Measurements from ENCODE around the gene EVI5L. TPM values are rescaled to one million over a fixed set of nuclear protein-coding genes. Genes with fewer than 3 reads are reported as not detected.

The EVI5L gene
- total RNA-seq, 1 experiment from 2014 or later = 6.4 TPM

GRCh38 chr19:7795555-7796161 lies 34.4 kb upstream of the EVI5L start:
- no peak overlapping the region for H3K27ac ChIP-seq (ENCODE audit: low read length)
- POLR2A ChIA-PET = no interaction called here

DNA sequence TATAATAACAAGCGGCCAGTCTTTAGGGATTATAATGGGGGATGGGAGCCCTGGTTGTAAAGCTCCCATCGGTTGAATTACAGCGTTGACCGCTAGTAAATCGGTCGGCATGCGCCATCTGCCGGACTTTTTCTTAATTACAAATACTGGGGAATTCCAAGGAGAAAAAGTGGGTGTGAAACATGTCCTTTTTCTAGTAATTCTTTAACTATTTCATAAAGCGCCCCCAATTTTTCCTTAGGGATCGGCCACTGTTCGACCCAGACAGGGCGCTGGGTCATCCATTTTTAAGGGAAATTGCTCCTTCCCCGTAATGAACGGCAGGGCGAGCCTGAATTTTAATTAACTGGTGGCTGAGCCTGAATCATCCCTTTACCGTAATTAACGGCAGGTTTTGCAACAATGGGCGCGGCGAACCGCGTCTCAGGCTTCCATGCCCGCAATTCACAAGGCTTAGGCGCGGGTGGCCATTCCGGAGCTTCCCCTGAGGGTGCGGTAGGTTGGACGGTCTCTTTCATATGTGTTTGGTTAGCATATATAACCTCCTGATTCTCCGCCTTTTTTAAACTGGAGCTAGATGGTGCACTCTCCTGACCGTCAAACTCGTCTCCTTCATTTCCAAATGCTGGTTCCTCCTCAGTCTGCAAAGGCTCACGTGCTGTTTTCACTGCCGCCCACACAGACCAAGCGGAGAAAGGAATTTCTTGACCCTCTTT lies 30.2 kb upstream of the EVI5L start:
- Histone ChIP-seq H3K4me3 (ENCODE audit: low read depth in 2 of 2, low read length in 2 of 2) (peak overlapping the region; percentile 30 to 44), H3K9me3 (ENCODE audit: control insufficient read depth, insufficient read depth, low read depth, low read length) (no peaks in the 10 kb centered on the region), H3K4me1 (ENCODE audit: control insufficient read depth, insufficient read depth, low read length) (peaks cover 3% of the 10 kb centered on the region; the same call in 1 of the 2 replicates), H3K36me3 (ENCODE audit: control insufficient read depth, insufficient read depth, low read length) (no peaks in the 10 kb centered on the region), H3K27me3 (ENCODE audit: control insufficient read depth, insufficient read depth, low read length) (no peaks in the 10 kb centered on the region; the same call in 1 of the 2 replicates), H3K27ac (ENCODE audit: low read length) (0 out of 2 replicates have a peak overlapping the region, but pooled peaks have one; percentile 23)
- in situ Hi-C loops (cut with HindIII; ENCODE audit: low pct_unique_long_range_greater_than_20kb, low sequenced_read_pairs) = no loop called here
- ChIA-PET CTCF (interaction anchor here (0.6 to 1.9 kb wide), 8 partner anchors 18 to 280 kb away, joined by 3 to 21 read pairs (median 7); partner anchors contain the start of gene TRAPPC5), POLR2A (interaction anchor here (0.7 kb wide), 1 partner anchor 701 kb away, joined by 11 read pairs; no protein-coding TSS in a partner anchor)
- ATAC-seq = peak; percentile 84
- intact Hi-C loops (cut with micrococcal nuclease; ENCODE audit: unreplicated experiment) = loop anchor here (10.0 kb wide), 1 partner anchor 235 kb away; no protein-coding TSS in a partner anchor
- BruUV-seq (replicated peaks) = no TSS peak
- no peak for DNase-seq (ENCODE audit: low read depth, low spot score)
- TF ChIP-seq, protein P1, sequence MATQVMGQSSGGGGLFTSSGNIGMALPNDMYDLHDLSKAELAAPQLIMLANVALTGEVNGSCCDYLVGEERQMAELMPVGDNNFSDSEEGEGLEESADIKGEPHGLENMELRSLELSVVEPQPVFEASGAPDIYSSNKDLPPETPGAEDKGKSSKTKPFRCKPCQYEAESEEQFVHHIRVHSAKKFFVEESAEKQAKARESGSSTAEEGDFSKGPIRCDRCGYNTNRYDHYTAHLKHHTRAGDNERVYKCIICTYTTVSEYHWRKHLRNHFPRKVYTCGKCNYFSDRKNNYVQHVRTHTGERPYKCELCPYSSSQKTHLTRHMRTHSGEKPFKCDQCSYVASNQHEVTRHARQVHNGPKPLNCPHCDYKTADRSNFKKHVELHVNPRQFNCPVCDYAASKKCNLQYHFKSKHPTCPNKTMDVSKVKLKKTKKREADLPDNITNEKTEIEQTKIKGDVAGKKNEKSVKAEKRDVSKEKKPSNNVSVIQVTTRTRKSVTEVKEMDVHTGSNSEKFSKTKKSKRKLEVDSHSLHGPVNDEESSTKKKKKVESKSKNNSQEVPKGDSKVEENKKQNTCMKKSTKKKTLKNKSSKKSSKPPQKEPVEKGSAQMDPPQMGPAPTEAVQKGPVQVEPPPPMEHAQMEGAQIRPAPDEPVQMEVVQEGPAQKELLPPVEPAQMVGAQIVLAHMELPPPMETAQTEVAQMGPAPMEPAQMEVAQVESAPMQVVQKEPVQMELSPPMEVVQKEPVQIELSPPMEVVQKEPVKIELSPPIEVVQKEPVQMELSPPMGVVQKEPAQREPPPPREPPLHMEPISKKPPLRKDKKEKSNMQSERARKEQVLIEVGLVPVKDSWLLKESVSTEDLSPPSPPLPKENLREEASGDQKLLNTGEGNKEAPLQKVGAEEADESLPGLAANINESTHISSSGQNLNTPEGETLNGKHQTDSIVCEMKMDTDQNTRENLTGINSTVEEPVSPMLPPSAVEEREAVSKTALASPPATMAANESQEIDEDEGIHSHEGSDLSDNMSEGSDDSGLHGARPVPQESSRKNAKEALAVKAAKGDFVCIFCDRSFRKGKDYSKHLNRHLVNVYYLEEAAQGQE (IDR thresholded peaks at IDR 0.05; ENCODE audit: insufficient read depth in 1 of 2, low read depth in 2 of 2, low read length in 1 of 2) = no peak
- TF ChIP-seq POLR2AphosphoS5 (IDR thresholded peaks at IDR 0.05; ENCODE audit: low read depth, low read length) (no peak), CTCF (IDR thresholded peaks at IDR 0.05) (peak; percentile 74), TCF7L2 (IDR thresholded peaks at IDR 0.05; ENCODE audit: low read depth, low read length) (no peak), SIN3A (IDR thresholded peaks at IDR 0.05; ENCODE audit: borderline replicate concordance, insufficient read depth, low read depth, low read length) (no peak)

More at GRCh38 chr19:7795555-7796161, 34.4 kb upstream of the EVI5L start:
- peaks cover 3% of the 10 kb centered on the region; the same call in 1 of the 2 replicates for H3K4me1 ChIP-seq (ENCODE audit: control insufficient read depth, insufficient read depth, low read length)
- no peaks in the 10 kb centered on the region for H3K9me3 ChIP-seq (ENCODE audit: control insufficient read depth, insufficient read depth, low read depth, low read length)
- BruUV-seq (replicated peaks) = no TSS peak
- intact Hi-C loops (cut with micrococcal nuclease; ENCODE audit: unreplicated experiment) = no loop called here
- no peak for ATAC-seq
- TF ChIP-seq POLR2AphosphoS5 (IDR thresholded peaks at IDR 0.05; ENCODE audit: low read depth, low read length) (no peak), SIN3A (IDR thresholded peaks at IDR 0.05; ENCODE audit: borderline replicate concordance, insufficient read depth, low read depth, low read length) (no peak), TCF7L2 (IDR thresholded peaks at IDR 0.05; ENCODE audit: low read depth, low read length) (no peak), CTCF (IDR thresholded peaks at IDR 0.05) (no peak)
- TF ChIP-seq, protein P1 (IDR thresholded peaks at IDR 0.05; ENCODE audit: insufficient read depth in 1 of 2, low read depth in 2 of 2, low read length in 1 of 2) = no peak
- no peak for DNase-seq (ENCODE audit: low read depth, low spot score)
- H3K36me3 ChIP-seq (ENCODE audit: control insufficient read depth, insufficient read depth, low read length) = no peaks in the 10 kb centered on the region
- H3K27me3 ChIP-seq (ENCODE audit: control insufficient read depth, insufficient read depth, low read length) = no peaks in the 10 kb centered on the region; the same call in 1 of the 2 replicates
- CTCF ChIA-PET = no interaction called here
- in situ Hi-C loops (cut with HindIII; ENCODE audit: low pct_unique_long_range_greater_than_20kb, low sequenced_read_pairs) = no loop called here
- H3K4me3 ChIP-seq (ENCODE audit: low read depth in 2 of 2, low read length in 2 of 2) = no peak overlapping the region

All from Panc1 (cell line).